Stimulated activated CD8-positive, alpha-beta memory T cell treated with anti-CD3 and anti-CD28 coated beads, Interleukin-12 subunit alpha, Interleukin-12 subunit beta, amount 100 ng/mL, for 4 hours (primary cell): ENCODE results near the gene SLCO3A1.
A peak's percentile ranks its signal among the peaks of the same experiment; 100 is the strongest.

Source experiments
- DNase-seq: peaks from one replicate; pipeline ENCODE4 v3.0.0-alpha.2; 2020; ENCODE audit warnings: low read depth

The SLCO3A1 gene

GRCh38 chr15:92128788-92129187 is 275.3 kb downstream of the SLCO3A1 start:
- DNase-seq, result no peak

DNA sequence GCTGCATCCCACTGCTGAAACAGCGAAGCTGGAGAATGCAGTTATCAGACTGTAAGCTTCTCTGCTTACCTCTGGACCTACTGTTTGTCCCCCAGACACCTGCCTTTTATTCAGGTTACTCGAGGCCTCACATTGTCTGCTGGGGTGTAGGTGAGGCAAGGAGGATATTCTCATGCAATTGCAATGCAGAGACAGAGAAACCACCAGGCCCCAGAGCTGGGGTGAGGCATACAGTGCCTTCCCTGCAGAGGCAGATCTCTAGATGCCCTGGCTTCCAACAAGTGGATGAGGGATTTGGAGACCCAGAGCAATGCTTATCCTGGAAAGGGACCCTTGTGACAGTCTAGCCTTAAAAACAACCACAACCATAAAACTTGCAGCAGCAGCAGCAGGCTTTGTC is 276.7 kb downstream of the SLCO3A1 start:
- DNase-seq, result no peak

- DNase-seq, result no peak
These were observed 277.4 kb downstream of the SLCO3A1 start for GRCh38 chr15:92130906-92131305.

- DNase-seq, result no peak
These were observed 279.7 kb downstream of the SLCO3A1 start for GRCh38 chr15:92132982-92133755.

- DNase-seq, result no peak
These were observed 287.3 kb downstream of the SLCO3A1 start for GRCh38 chr15:92140796-92141195.

DNA sequence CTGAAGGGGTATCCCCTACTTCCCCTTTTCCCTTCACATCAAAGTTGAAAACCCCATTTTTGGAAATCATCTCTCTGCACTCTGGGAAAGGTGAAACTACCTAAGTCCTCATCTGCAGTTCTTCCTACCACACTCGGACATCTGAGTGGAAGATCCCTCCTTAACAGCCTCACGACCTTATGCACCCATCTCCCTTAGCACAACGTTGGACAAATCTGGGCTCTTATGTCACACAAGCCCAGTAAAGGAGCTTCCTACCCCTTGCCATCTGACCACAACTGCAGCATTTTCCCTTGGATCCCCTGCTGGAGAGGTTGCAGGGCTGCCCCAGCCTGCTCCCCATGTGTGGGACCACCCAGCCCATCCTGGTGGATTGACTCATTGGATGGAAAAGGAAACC is 288.1 kb downstream of the SLCO3A1 start:
- DNase-seq, result no peak

- DNase-seq, result no peak
These were observed 289.0 kb downstream of the SLCO3A1 start for GRCh38 chr15:92142242-92143232.

DNA sequence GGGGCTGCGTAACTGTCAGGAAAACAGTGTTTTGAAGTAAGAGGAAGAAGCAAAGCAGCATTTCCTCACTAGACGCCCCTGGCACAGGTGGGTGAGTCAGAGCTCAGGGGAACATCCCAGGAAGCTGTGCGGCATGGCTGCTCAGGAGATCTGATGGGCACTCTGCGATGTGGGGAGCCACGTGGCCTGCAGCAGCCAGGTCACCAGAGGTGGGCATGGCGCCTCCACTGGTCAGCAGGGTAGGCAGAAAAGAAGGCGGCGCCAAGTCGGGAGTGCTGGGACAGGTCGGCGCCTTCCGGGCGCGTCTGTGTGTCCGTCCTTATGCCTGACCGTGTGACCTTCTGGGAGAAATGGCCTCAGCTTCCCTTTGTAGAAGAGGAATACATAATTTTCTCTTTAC is 290.3 kb downstream of the SLCO3A1 start:
- DNase-seq, result no peak

DNA sequence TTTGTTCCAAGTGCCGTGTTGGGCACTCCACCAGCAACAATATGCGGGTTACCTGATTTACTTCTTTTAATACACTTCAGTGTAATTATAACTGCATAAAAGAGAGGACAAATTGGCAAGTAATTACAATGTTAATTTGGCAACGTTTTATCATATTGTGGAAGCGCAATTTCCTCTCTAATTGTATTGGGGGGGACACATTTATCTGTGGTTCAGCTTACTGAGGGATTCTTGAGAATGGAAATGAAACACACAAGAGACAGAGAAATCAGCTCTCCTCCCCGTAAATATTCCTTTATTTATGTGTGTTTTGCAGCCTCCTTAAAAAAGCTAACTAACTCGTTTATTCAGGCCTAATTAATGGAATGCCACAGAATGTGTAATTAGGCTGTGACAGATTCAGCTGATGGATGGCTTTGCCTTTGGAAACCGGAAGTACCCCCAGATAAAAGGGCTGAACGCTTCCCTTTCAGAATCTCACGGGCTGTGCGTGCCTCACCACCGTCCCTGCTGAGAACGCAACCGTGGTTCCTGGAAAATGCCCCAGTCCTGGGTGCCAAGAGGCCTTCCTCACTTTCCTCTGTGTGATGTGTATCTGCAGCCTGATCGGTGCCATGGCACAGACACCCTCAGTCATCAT is 293.1 kb downstream of the SLCO3A1 start:
- no peak for DNase-seq

GRCh38 chr15:92149029-92149428 is 295.5 kb downstream of the SLCO3A1 start:
- no peak for DNase-seq

GRCh38 chr15:92149465-92149864 is 296.0 kb downstream of the SLCO3A1 start:
- no peak for DNase-seq

GRCh38 chr15:92151168-92151567 is 297.7 kb downstream of the SLCO3A1 start:
- no peak for DNase-seq

GRCh38 chr15:92151741-92152140 is 298.2 kb downstream of the SLCO3A1 start:
- DNase-seq, result no peak

- no peak for DNase-seq
These were observed 299.5 kb downstream of the SLCO3A1 start for GRCh38 chr15:92152983-92153382.

DNA sequence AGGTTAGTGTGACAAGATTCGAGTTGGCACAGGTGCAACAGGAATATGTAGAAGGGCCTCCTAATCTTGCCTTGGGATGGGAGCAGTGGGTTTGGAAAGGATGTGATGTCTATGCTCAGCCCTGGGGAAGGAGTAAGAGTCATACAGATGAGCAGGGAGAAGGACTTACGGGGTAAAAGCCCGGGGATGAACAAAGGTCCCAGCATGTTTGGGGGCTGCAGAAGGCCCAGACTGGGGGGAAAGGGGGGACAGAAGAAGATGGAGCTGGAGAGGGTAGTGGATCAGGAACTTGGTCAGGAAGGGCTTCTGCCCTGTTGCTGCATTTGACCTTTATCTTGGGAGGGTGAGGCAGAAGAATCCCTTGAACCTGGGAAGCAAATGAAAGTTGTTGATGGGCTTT is 300.1 kb downstream of the SLCO3A1 start:
- DNase-seq, result no peak

GRCh38 chr15:92155934-92156333 is 302.4 kb downstream of the SLCO3A1 start:
- no peak for DNase-seq

DNA sequence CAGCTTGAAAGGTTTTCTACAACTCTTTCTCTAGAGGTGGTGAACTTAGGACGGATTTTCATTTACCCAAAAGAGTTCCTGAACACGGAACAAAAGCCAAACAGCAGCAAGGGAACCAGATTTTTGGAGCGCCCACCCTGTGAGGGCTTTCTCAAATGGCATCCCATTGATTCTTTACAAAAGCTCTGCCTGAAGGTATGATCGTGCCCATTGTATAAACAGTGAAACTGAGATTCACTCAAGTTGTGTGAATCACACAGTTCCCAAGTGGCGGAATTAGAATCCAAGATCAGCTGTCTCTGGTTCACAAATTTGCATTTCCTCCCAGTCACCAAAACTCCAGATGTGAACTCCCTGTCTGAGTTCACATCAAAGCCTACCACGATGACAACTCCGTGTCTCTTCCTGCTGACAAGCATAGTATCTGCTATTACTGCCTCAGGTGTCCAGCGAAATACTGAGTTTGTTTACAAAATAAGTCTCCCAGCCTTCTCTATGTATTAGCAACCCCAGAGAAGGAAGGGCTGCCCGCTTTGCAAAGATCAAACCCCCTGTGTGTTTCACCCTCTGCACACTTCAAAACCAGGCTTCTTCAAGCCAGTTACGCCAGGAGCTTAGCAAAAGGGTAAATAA is 304.3 kb downstream of the SLCO3A1 start:
- no peak for DNase-seq

DNA sequence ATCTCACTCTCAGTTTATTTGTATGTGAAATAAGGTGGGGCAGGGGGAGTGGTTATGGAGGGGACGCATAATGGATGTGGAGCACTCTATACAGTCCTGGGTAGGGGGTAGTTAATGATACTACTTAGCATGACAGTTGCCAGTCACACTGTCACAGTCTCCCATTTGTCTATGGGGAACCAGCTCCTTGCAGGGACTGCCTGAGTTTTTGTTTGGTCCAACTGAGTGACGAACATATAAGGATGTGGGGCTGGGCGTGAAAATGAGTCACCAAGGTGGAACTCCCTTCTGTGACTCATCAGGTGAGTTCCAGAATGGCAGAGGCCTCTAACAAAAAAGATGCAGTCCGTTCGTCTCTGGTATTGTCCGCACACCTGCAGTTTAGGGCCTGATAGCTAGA is 304.9 kb downstream of the SLCO3A1 start:
- peak; percentile 1 for DNase-seq

GRCh38 chr15:92159481-92159880 is 306.0 kb downstream of the SLCO3A1 start:
- no peak for DNase-seq

GRCh38 chr15:92159906-92160841 is 306.7 kb downstream of the SLCO3A1 start:
- no peak for DNase-seq
